ENCODE measurements around the gene DLL4. TPM values are rescaled to one million over a fixed set of nuclear protein-coding genes. Genes with fewer than 3 reads are reported as not detected.
A peak's percentile ranks its signal among the peaks of the same experiment; 100 is the strongest.

Gene DLL4
- total RNA-seq, 2 donors from 2014 or later: 0.20 to 0.64 TPM

- H3K4me3 Mint-ChIP-seq: peak within 1 kb of the TSS; percentile 96
- WGBS, 2 experiments (ENCODE audit: insufficient coverage in 1 of 2, insufficient read length in 1 of 2): 5 to 10% methylated on average over 46 to 55 of the region's 55 CpGs
- Histone ChIP-seq H3K36me3 (ENCODE audit: control insufficient read depth, insufficient read depth, low read length) (peaks cover 32% of the 10 kb centered on the region), H3K27me3 (ENCODE audit: control insufficient read depth, insufficient read depth, low read length, poor library complexity, severe bottlenecking) (peaks cover 16% of the 10 kb centered on the region), H3K4me1 (ENCODE audit: control insufficient read depth, insufficient read depth, low read length) (peaks cover 3% of the 10 kb centered on the region), H3K27ac (ENCODE audit: low read depth, low read length) (peak within 1 kb of the TSS; percentile 85), H3K9ac (ENCODE audit: extremely low read depth, low read length, poor library complexity, severe bottlenecking) (peak within 1 kb of the TSS; percentile 95), H3K9me3 (ENCODE audit: control insufficient read depth, low read length) (no peaks in the 10 kb centered on the region), H3K4me3 (ENCODE audit: low read length) (peak within 1 kb of the TSS; percentile 97)
- H3K4me1 Mint-ChIP-seq: peaks cover 4% of the 10 kb centered on the region
- H3K27ac Mint-ChIP-seq: peak within 1 kb of the TSS; percentile 99
- H3K27me3 Mint-ChIP-seq (ENCODE audit: insufficient read depth): peaks cover 19% of the 10 kb centered on the region
- H3K36me3 Mint-ChIP-seq (ENCODE audit: low read depth): peaks cover 34% of the 10 kb centered on the region
- DNase-seq: peak; percentile 100
- TF ChIP-seq CTCF (conservative IDR thresholded peaks at IDR 0.05): peak; percentile 88
- H3K9me3 Mint-ChIP-seq: peaks cover 3% of the 10 kb centered on the region
Measured at GRCh38 chr15:40893733-40894680, 35.1 kb upstream of the DLL4 start, which contains the start of gene VPS18. Gene VPS18, plus strand, starts transcription at chr15:40894450. Its CDS starts 319 bp downstream, at chr15:40894769.

- H3K4me1 Mint-ChIP-seq: peaks cover 4% of the 10 kb centered on the region
- Histone ChIP-seq H3K4me1 (ENCODE audit: control insufficient read depth, insufficient read depth, low read length) (peaks cover 3% of the 10 kb centered on the region), H3K27ac (ENCODE audit: low read depth, low read length) (peak overlapping the region; percentile 85), H3K4me3 (ENCODE audit: low read length) (peak overlapping the region; percentile 97), H3K36me3 (ENCODE audit: control insufficient read depth, insufficient read depth, low read length) (peaks cover 39% of the 10 kb centered on the region), H3K9ac (ENCODE audit: extremely low read depth, low read length, poor library complexity, severe bottlenecking) (peak overlapping the region; percentile 95), H3K9me3 (ENCODE audit: control insufficient read depth, low read length) (no peaks in the 10 kb centered on the region), H3K27me3 (ENCODE audit: control insufficient read depth, insufficient read depth, low read length, poor library complexity, severe bottlenecking) (peaks cover 16% of the 10 kb centered on the region)
- TF ChIP-seq CTCF (conservative IDR thresholded peaks at IDR 0.05): peak; percentile 86
- peak overlapping the region; percentile 96 for H3K4me3 Mint-ChIP-seq
- 2 to 9% methylated on average over 12 to 32 of the region's 33 CpGs for WGBS, 2 experiments (ENCODE audit: insufficient coverage in 1 of 2, insufficient read length in 1 of 2)
- peaks cover 19% of the 10 kb centered on the region for H3K27me3 Mint-ChIP-seq (ENCODE audit: insufficient read depth)
- peak; percentile 92 for DNase-seq
- H3K36me3 Mint-ChIP-seq (ENCODE audit: low read depth): peaks cover 37% of the 10 kb centered on the region
- peak overlapping the region; percentile 99 for H3K27ac Mint-ChIP-seq
- H3K9me3 Mint-ChIP-seq: peaks cover 3% of the 10 kb centered on the region
Measured at GRCh38 chr15:40894681-40895448, 34.3 kb upstream of the DLL4 start.

- peaks cover 69% of the 10 kb centered on the region for H3K36me3 Mint-ChIP-seq (ENCODE audit: low read depth)
- H3K27ac ChIP-seq (ENCODE audit: low read depth, low read length): no peak overlapping the region
Measured at GRCh38 chr15:40899536-40900207, 29.5 kb upstream of the DLL4 start.

More at GRCh38 chr15:40899536-40900207, 29.5 kb upstream of the DLL4 start:
- Mint-ChIP-seq H3K27ac (no peak overlapping the region), H3K27me3 (ENCODE audit: insufficient read depth) (no peaks in the 10 kb centered on the region), H3K4me3 (no peak overlapping the region), H3K9me3 (peaks cover 3% of the 10 kb centered on the region), H3K4me1 (peaks cover 4% of the 10 kb centered on the region)
- no peaks in the 10 kb centered on the region for H3K9me3 ChIP-seq (ENCODE audit: control insufficient read depth, low read length)
- H3K4me1 ChIP-seq (ENCODE audit: control insufficient read depth, insufficient read depth, low read length): peaks cover 3% of the 10 kb centered on the region
- no peak for TF ChIP-seq CTCF (conservative IDR thresholded peaks at IDR 0.05)
- H3K27me3 ChIP-seq (ENCODE audit: control insufficient read depth, insufficient read depth, low read length, poor library complexity, severe bottlenecking): no peaks in the 10 kb centered on the region
- 95 to 98% methylated on average over 25 to 33 of the region's 33 CpGs for WGBS, 2 experiments (ENCODE audit: insufficient coverage in 1 of 2, insufficient read length in 1 of 2)
- no peak overlapping the region for H3K4me3 ChIP-seq (ENCODE audit: low read length)
- H3K36me3 ChIP-seq (ENCODE audit: control insufficient read depth, insufficient read depth, low read length): peaks cover 75% of the 10 kb centered on the region
- H3K9ac ChIP-seq (ENCODE audit: extremely low read depth, low read length, poor library complexity, severe bottlenecking): no peak overlapping the region
- DNase-seq: peak; percentile 41
